ACC112 (cell line): Measurements from ENCODE around the gene APBA2.

Source experiments
- H2AFZ ChIP-seq: fragments of 200-600 bp; sonication (generic); one replicate; pipeline ENCODE4 v1.6.0; 2017; ENCODE audit warnings: antibody characterized with exemption, low read length; ENCODE audit not compliant: unreplicated experiment
- H3K27ac ChIP-seq: fragments of 200-600 bp; sonication (generic); 2 replicates; pipeline ENCODE4 v1.5.1; 2014; ENCODE audit warnings: low read depth, mild to moderate bottlenecking, antibody characterized with exemption, low read length, moderate library complexity
- H3K27me3 ChIP-seq: fragments of 200-600 bp; sonication (generic); 2 replicates; pipeline ENCODE4 v1.6.1; 2014; ENCODE audit warnings: mild to moderate bottlenecking, antibody characterized with exemption, low read length, moderate library complexity, mixed read lengths; ENCODE audit not compliant: insufficient read depth
- H3K36me3 ChIP-seq: fragments of 200-600 bp; sonication (generic); 2 replicates; pipeline ENCODE4 v1.6.1; 2016; ENCODE audit warnings: mild to moderate bottlenecking, antibody characterized with exemption, low read length, moderate library complexity, mixed read lengths; ENCODE audit not compliant: insufficient read depth
- H3K4me1 ChIP-seq: fragments of 200-600 bp; sonication (generic); one replicate; pipeline ENCODE4 v1.6.1; 2016; ENCODE audit warnings: low read length, mixed read lengths; ENCODE audit not compliant: insufficient read depth, unreplicated experiment, control insufficient read depth
- H3K4me3 ChIP-seq: fragments of 200-600 bp; sonication (generic); 2 replicates; pipeline ENCODE4 v1.5.1; 2014; ENCODE audit warnings: mild to moderate bottlenecking, low read depth, low read length
- H3K79me2 ChIP-seq: fragments of 200-600 bp; sonication (generic); one replicate; pipeline ENCODE4 v1.6.0; 2016; ENCODE audit warnings: low read length; ENCODE audit not compliant: control insufficient read depth, unreplicated experiment, insufficient read depth

The APBA2 gene

DNA sequence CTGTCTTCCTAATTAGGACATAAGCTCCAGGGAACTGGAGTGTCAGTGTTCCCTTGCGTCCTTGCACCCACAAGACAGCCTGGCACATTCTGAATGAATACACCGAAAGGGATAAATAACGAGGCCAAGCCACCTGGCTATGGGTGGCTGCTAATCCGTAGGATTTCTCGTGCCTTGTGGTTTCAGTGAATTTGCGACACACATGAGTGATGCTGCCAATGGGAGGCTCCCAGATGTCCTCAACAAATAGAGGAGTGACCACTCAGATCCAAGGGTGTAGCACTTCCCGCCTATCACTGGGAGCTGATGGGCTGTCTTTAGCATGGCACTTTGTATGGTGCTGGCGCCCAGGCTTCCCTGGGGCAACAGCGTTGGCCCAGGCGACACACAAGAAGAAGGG is 43.4 kb downstream of the APBA2 start:
- no peaks in the 10 kb centered on the region for H3K27me3 ChIP-seq
- no peaks in the 10 kb centered on the region for H3K79me2 ChIP-seq
- no peak overlapping the region for H3K4me3 ChIP-seq
- H3K36me3 ChIP-seq: no peaks in the 10 kb centered on the region
- no peaks in the 10 kb centered on the region for H3K4me1 ChIP-seq
- H3K27ac ChIP-seq: no peak overlapping the region
- no peak overlapping the region for H2AFZ ChIP-seq

GRCh38 chr15:28930011-28930410 is 44.2 kb downstream of the APBA2 start:
- Histone ChIP-seq H3K36me3 (no peaks in the 10 kb centered on the region), H3K79me2 (no peaks in the 10 kb centered on the region), H3K27me3 (no peaks in the 10 kb centered on the region), H3K4me1 (no peaks in the 10 kb centered on the region), H3K27ac (no peak overlapping the region), H2AFZ (no peak overlapping the region), H3K4me3 (no peak overlapping the region)

GRCh38 chr15:28930476-28931291 is 44.9 kb downstream of the APBA2 start:
- Histone ChIP-seq H3K79me2 (no peaks in the 10 kb centered on the region), H3K27ac (no peak overlapping the region), H3K27me3 (no peaks in the 10 kb centered on the region), H3K4me1 (no peaks in the 10 kb centered on the region), H2AFZ (no peak overlapping the region), H3K36me3 (no peaks in the 10 kb centered on the region), H3K4me3 (no peak overlapping the region)

DNA sequence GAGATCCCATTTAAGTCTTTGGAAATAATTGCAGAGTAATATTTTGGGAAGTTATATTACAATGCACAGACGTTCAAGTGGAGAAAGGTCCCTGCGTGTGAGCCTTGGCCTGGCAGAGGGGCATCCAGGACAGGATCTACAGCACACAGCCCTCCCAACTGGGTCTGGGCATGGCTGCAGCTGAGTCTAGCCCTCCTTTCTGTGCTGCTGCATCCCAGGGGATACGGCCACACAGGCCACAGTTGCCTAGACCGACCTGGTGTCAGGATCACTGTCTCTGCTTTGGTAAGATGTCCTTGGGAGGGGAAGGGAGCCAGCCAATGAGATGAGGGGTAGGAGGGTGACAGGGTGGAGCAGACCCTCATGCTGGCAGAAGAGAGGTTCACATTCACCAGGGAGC is 46.1 kb downstream of the APBA2 start:
- H2AFZ ChIP-seq: no peak overlapping the region
- H3K27ac ChIP-seq: no peak overlapping the region
- no peaks in the 10 kb centered on the region for H3K4me1 ChIP-seq
- no peaks in the 10 kb centered on the region for H3K27me3 ChIP-seq
- H3K4me3 ChIP-seq: no peak overlapping the region
- H3K36me3 ChIP-seq: no peaks in the 10 kb centered on the region
- H3K79me2 ChIP-seq: no peaks in the 10 kb centered on the region

DNA sequence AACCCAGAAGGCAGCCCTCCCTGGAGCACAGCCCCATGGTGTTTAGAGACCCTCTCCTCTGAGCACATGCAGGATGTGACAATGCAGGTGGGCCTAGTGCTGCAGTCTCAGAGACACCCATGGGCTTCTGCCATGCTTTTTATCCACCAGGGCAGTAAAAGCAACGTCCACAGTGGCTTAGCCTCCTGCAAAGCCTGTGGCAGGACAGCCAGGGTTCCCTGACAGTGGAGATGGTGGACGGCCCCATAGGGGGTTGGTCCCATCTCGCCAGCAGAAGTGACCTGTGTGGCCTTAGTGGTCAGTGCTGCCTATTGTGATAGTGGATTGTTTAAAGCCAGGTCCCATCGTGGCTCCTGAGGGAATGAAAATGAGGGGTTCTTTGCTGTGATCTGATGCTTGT is 46.6 kb downstream of the APBA2 start:
- Histone ChIP-seq H3K27ac (no peak overlapping the region), H3K27me3 (no peaks in the 10 kb centered on the region), H3K4me3 (no peak overlapping the region), H3K36me3 (no peaks in the 10 kb centered on the region), H3K4me1 (no peaks in the 10 kb centered on the region), H2AFZ (no peak overlapping the region), H3K79me2 (no peaks in the 10 kb centered on the region)

- Histone ChIP-seq H2AFZ (no peak overlapping the region), H3K36me3 (no peaks in the 10 kb centered on the region), H3K27me3 (no peaks in the 10 kb centered on the region), H3K4me1 (no peaks in the 10 kb centered on the region), H3K79me2 (no peaks in the 10 kb centered on the region), H3K4me3 (no peak overlapping the region), H3K27ac (no peak overlapping the region)
These were observed 48.1 kb downstream of the APBA2 start for GRCh38 chr15:28933710-28934445.

DNA sequence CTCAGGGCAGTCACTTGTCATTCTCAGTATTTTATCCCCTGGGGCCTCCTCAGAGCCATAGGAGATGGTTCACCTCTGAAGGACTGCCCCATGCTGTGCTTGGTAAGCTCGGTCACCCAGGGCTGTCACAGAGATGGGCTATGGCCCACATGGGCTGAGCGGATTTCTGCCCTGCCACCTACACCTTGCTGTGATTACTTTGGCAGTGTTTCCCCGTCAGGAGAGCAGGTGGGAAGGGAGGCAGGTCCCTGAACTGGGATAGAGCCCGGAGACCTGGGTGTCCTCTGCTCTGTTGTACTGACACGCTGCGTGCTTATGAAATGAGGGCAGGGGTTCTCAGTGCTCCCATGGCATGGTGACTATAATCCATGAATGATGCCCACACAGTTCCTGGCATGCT is 48.9 kb downstream of the APBA2 start:
- H3K79me2 ChIP-seq: no peaks in the 10 kb centered on the region
- no peak overlapping the region for H2AFZ ChIP-seq
- H3K27me3 ChIP-seq: no peaks in the 10 kb centered on the region
- no peak overlapping the region for H3K27ac ChIP-seq
- H3K4me3 ChIP-seq: no peak overlapping the region
- no peaks in the 10 kb centered on the region for H3K4me1 ChIP-seq
- H3K36me3 ChIP-seq: no peaks in the 10 kb centered on the region

DNA sequence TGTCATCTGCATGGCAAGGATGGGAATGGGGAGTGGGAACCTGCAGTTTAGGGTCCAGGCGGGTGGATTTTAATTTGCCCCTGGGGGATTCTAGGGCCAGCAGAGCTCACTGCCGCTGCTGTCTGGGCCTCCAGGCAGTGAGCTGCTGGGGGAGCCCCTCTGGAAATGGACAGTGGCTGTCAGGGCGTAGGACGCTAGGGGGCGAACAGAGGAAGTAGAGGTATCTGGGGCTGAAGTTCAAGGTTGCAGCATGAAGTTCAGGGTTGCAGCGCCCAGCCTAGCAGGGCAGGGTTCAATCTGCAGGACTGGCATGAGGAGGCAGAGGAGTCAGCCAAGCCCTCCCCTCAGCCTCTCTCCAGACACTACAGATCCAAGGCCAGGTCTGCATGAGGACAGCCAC is 49.5 kb downstream of the APBA2 start:
- H3K27ac ChIP-seq: no peak overlapping the region
- no peak overlapping the region for H3K4me3 ChIP-seq
- no peaks in the 10 kb centered on the region for H3K79me2 ChIP-seq
- no peaks in the 10 kb centered on the region for H3K4me1 ChIP-seq
- H3K27me3 ChIP-seq: no peaks in the 10 kb centered on the region
- no peak overlapping the region for H2AFZ ChIP-seq
- no peaks in the 10 kb centered on the region for H3K36me3 ChIP-seq

DNA sequence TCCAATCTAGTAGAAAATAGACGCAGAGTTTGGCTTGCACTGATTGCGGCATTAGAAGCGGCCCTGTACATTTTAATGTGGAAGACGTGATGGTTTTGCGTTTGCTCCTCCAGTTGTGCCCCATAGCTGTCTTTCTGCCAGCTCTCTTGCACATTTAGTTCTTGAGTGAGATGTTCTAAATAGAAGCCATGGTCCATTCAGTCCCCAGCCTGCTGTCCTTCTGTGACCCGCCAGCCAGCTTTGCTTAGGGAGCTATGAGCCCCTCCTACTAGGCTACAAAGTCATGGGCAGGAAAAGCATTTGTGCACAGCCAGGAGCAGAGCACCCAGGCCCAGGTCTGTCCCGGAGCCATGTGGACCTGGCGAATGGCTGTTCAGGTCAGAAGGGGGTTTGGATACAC is 50.3 kb downstream of the APBA2 start:
- Histone ChIP-seq H2AFZ (no peak overlapping the region), H3K36me3 (no peaks in the 10 kb centered on the region), H3K27ac (no peak overlapping the region), H3K4me3 (no peak overlapping the region), H3K4me1 (no peaks in the 10 kb centered on the region), H3K27me3 (no peaks in the 10 kb centered on the region), H3K79me2 (no peaks in the 10 kb centered on the region)

DNA sequence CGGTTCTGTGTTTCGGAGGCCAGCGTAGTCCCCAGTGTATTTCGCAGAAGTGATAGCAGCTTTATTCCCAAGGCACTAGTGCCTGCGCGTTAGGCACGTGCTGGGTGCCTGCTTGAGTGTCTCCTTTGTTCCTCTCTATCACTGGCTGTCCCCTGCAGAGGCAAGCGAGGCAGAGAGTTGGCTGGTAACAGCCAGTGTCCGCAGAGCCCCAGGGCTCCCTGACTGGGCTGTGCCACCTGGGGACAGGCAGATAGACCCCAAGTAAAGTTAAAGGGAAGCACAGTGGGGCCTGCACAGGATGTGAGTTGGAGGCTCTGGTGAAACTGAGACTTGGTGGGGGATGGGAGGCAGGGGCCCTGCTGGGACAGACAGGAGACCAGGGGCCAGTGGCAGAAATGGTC is 50.7 kb downstream of the APBA2 start:
- Histone ChIP-seq H3K27ac (no peak overlapping the region), H3K4me3 (no peak overlapping the region), H3K79me2 (no peaks in the 10 kb centered on the region), H3K36me3 (no peaks in the 10 kb centered on the region), H2AFZ (no peak overlapping the region), H3K27me3 (no peaks in the 10 kb centered on the region), H3K4me1 (no peaks in the 10 kb centered on the region)

- Histone ChIP-seq H2AFZ (no peak overlapping the region), H3K4me1 (no peaks in the 10 kb centered on the region)
These were observed 51.5 kb downstream of the APBA2 start for GRCh38 chr15:28937271-28937670.

More at GRCh38 chr15:28937271-28937670, 51.5 kb downstream of the APBA2 start:
- H3K79me2 ChIP-seq: no peaks in the 10 kb centered on the region
- no peak overlapping the region for H3K4me3 ChIP-seq
- no peak overlapping the region for H3K27ac ChIP-seq
- H3K36me3 ChIP-seq: no peaks in the 10 kb centered on the region
- H3K27me3 ChIP-seq: no peaks in the 10 kb centered on the region
